Activated T-helper 1 cell treated with Interleukin-2 at 50 U/mL for 16 hours (primary cell): Measurements from ENCODE around the gene PDCD10.

ENCODE experiments used
- DNase-seq: peaks from one replicate; pipeline ENCODE4 v3.0.0-alpha.2; 2020; ENCODE audit warnings: low read depth

Gene PDCD10

GRCh38 chr3:167734498-167735232, at the start of gene PDCD10:
Gene PDCD10, minus strand, starts transcription at chr3:167734892. Its CDS starts 14,735 bp downstream, at chr3:167720157.
- DNase-seq = peak; percentile 92

- DNase-seq = no peak
Measured at GRCh38 chr3:167783781-167784180, 49.1 kb upstream of the PDCD10 start.

GRCh38 chr3:167780214-167780883, 45.7 kb upstream of the PDCD10 start:
- DNase-seq = no peak

GRCh38 chr3:167777356-167777755, 42.7 kb upstream of the PDCD10 start:
- no peak for DNase-seq

GRCh38 chr3:167776066-167776685, 41.5 kb upstream of the PDCD10 start:
- no peak for DNase-seq

- no peak for DNase-seq
Measured at GRCh38 chr3:167773584-167773983, 38.9 kb upstream of the PDCD10 start.

GRCh38 chr3:167772992-167773391, 38.3 kb upstream of the PDCD10 start:
- DNase-seq = no peak

GRCh38 chr3:167762296-167762695, 27.6 kb upstream of the PDCD10 start:
- no peak for DNase-seq

- DNase-seq = no peak
Measured at GRCh38 chr3:167761302-167761701, 26.6 kb upstream of the PDCD10 start.

GRCh38 chr3:167754049-167754448, 19.4 kb upstream of the PDCD10 start:
- no peak for DNase-seq

- DNase-seq = no peak
Measured at GRCh38 chr3:167750272-167750971, 15.7 kb upstream of the PDCD10 start.

GRCh38 chr3:167749728-167750127, 15.0 kb upstream of the PDCD10 start:
- DNase-seq = no peak

GRCh38 chr3:167749209-167749608, 14.5 kb upstream of the PDCD10 start:
- no peak for DNase-seq

- no peak for DNase-seq
Measured at GRCh38 chr3:167743799-167744198, 9.1 kb upstream of the PDCD10 start.

- no peak for DNase-seq
Measured at GRCh38 chr3:167742338-167742737, 7.6 kb upstream of the PDCD10 start.

GRCh38 chr3:167740961-167741587, 6.4 kb upstream of the PDCD10 start:
- no peak for DNase-seq

GRCh38 chr3:167739190-167739810, 4.6 kb upstream of the PDCD10 start:
- DNase-seq = no peak

GRCh38 chr3:167738037-167738436, 3.3 kb upstream of the PDCD10 start:
- DNase-seq = no peak

GRCh38 chr3:167736997-167737396, 2.3 kb upstream of the PDCD10 start:
- DNase-seq = no peak

GRCh38 chr3:167736264-167736787, 1.6 kb upstream of the PDCD10 start:
- no peak for DNase-seq
